OCI-LY7 (cell line): ENCODE results near the gene SBNO1.

Experiments
- EZH2phosphoT487 ChIP-seq: fragments of 200-600 bp; sonication (generic); IDR thresholded peaks from 2 replicates; pipeline ENCODE4 v1.6.1; 2018; ENCODE audit warnings: low read depth, borderline replicate concordance, mild to moderate bottlenecking, mixed run types, antibody characterized with exemption, low read length, moderate library complexity, mixed read lengths
- TF ChIP-seq, protein P1 (sequence below): fragments of 200-600 bp; sonication (generic); conservative IDR thresholded peaks from 2 replicates; pipeline ENCODE4 v1.5.1; 2014; ENCODE audit warnings: mild to moderate bottlenecking, antibody characterized with exemption, low read length, moderate library complexity, mixed read lengths

DNA sequence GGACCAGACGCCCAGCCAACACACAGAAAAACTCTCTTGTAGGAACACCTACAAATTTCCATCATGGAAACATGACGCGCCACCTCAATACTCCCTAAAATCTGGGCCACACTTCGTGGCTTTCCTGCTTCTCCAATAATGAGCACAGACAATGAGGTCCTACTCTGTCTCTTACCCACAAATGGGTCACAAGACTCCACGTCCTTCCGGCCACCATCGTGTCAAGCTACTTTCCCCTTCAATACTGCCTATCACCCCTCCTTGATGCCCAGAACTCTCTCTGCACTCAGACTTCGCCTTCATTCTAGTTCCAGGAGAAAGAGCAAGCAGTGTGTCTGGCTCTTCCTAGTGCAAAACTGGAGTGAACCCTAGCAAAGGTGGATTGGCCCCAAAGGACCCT is 28.1 kb downstream of the SBNO1 start:
- TF ChIP-seq, protein P1, sequence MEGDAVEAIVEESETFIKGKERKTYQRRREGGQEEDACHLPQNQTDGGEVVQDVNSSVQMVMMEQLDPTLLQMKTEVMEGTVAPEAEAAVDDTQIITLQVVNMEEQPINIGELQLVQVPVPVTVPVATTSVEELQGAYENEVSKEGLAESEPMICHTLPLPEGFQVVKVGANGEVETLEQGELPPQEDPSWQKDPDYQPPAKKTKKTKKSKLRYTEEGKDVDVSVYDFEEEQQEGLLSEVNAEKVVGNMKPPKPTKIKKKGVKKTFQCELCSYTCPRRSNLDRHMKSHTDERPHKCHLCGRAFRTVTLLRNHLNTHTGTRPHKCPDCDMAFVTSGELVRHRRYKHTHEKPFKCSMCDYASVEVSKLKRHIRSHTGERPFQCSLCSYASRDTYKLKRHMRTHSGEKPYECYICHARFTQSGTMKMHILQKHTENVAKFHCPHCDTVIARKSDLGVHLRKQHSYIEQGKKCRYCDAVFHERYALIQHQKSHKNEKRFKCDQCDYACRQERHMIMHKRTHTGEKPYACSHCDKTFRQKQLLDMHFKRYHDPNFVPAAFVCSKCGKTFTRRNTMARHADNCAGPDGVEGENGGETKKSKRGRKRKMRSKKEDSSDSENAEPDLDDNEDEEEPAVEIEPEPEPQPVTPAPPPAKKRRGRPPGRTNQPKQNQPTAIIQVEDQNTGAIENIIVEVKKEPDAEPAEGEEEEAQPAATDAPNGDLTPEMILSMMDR, result no peak
- no peak for TF ChIP-seq EZH2phosphoT487
